PC-9 (cell line): Measurements from ENCODE around the gene HBEGF. TPM values are rescaled to one million over a fixed set of nuclear protein-coding genes. Genes with fewer than 3 reads are reported as not detected.

ENCODE experiments used
- BruUV-seq: library from RNA; stranded (reverse); fragments of 400-500 nt; replicated peaks from 2 replicates; lab custom pipeline; 2021; lab: Mats Ljungman, UMichigan
- CTCF ChIA-PET: fragments of 300-600 bp; sonication (Branson Sonifier 250); formaldehyde crosslinking; loops from one replicate; lab custom pipeline; 2022; ENCODE audit warnings: antibody characterized with exemption; lab: Charles Lee
- POLR2A ChIA-PET: fragments of 300-600 bp; sonication (Branson Sonifier 250); formaldehyde crosslinking; loops from one replicate; lab custom pipeline; 2022; ENCODE audit warnings: antibody characterized with exemption; ENCODE audit not compliant: unreplicated experiment; lab: Charles Lee
- DNase-seq, 2 experiments: peaks; one replicate each; pipeline versions ENCODE4 v3.0.0 to v3.0.0-alpha.2; 2015 to 2022; ENCODE audit warnings: mixed read lengths in 1 of 2
- H2AFZ ChIP-seq: fragments of 200-600 bp; sonication (generic); 2 replicates; pipeline ENCODE4 v1.8.1; 2017; ENCODE audit warnings: antibody characterized with exemption
- H3F3A ChIP-seq: fragments of 200-600 bp; sonication (generic); 2 replicates; pipeline ENCODE4 v1.8.1; 2017; ENCODE audit warnings: antibody characterized with exemption, mild to moderate bottlenecking, low read depth; ENCODE audit not compliant: insufficient read depth
- H3K27ac ChIP-seq: fragments of 200-600 bp; sonication (generic); 2 replicates; pipeline ENCODE4 v1.6.1; 2016; ENCODE audit warnings: mixed run types
- H3K27me3 ChIP-seq: fragments of 200-600 bp; sonication (generic); 2 replicates; pipeline ENCODE4 v1.6.1; 2016; ENCODE audit warnings: low read depth, mixed run types; ENCODE audit not compliant: insufficient read depth
- H3K36me3 ChIP-seq: fragments of 200-600 bp; sonication (generic); 2 replicates; pipeline ENCODE4 v1.6.1; 2016; ENCODE audit warnings: low read depth, mixed run types
- H3K4me1 ChIP-seq: fragments of 200-600 bp; sonication (generic); replicated peaks from 2 replicates; pipeline ENCODE4 v1.6.1; 2016; ENCODE audit warnings: mixed run types; ENCODE audit not compliant: insufficient read depth
- H3K4me2 ChIP-seq: fragments of 200-600 bp; sonication (generic); 2 replicates; pipeline ENCODE4 v1.6.1; 2017; ENCODE audit warnings: mixed run types
- H3K4me3 ChIP-seq: fragments of 200-600 bp; sonication (generic); 2 replicates; pipeline ENCODE4 v1.6.1; 2016; ENCODE audit warnings: mixed run types
- H3K79me2 ChIP-seq: fragments of 200-600 bp; sonication (generic); 2 replicates; pipeline ENCODE4 v1.6.1; 2017; ENCODE audit warnings: low read depth, mixed run types
- H3K9me2 ChIP-seq: fragments of 200-600 bp; sonication (generic); 2 replicates; pipeline ENCODE4 v1.8.1; 2017; ENCODE audit warnings: mild to moderate bottlenecking; ENCODE audit not compliant: insufficient read depth
- H3K9me3 ChIP-seq: fragments of 200-600 bp; sonication (generic); 2 replicates; pipeline ENCODE4 v1.8.1; 2016; ENCODE audit warnings: low read depth; ENCODE audit not compliant: insufficient read depth
- H4K20me1 ChIP-seq: fragments of 200-600 bp; sonication (generic); 2 replicates; pipeline ENCODE4 v1.8.1; 2017; ENCODE audit not compliant: insufficient read depth
- CTCF ChIP-seq: fragments of 200-600 bp; sonication (generic); conservative IDR thresholded peaks from 2 replicates; pipeline ENCODE4 v1.6.1; 2017; ENCODE audit warnings: mixed run types, antibody characterized with exemption, mild to moderate bottlenecking, moderate library complexity
- EZH2 ChIP-seq: fragments of 200-600 bp; sonication (generic); IDR thresholded peaks from 2 replicates; pipeline ENCODE4 v1.8.0; 2017; ENCODE audit warnings: antibody characterized with exemption, low read depth
- intact Hi-C: fragments of 100-400 bp; cut with micrococcal nuclease; formaldehyde crosslinking; loops from one replicate; pipeline ENCODE4 v1.10.0; 2022; ENCODE audit not compliant: unreplicated experiment
- total RNA-seq: library from RNA; stranded (reverse); gene quantifications from 2 replicates; pipeline ENCODE4 v1.2.3, GENCODE V29; 2021

The HBEGF gene
- total RNA-seq, 1 experiment from 2014 or later: 9.0 TPM

GRCh38 chr5:140324041-140324600 lies 22.3 kb downstream of the HBEGF start:
- H3K4me3 ChIP-seq: peak overlapping the region; percentile 6; the same call in 1 of the 2 replicates
- no peaks in the 10 kb centered on the region for H3K9me3 ChIP-seq
- intact Hi-C loops: no loop called here
- H3K4me1 ChIP-seq: peaks cover 63% of the 10 kb centered on the region
- TF ChIP-seq EZH2 (no peak), CTCF (no peak)
- H3F3A ChIP-seq: peaks cover 39% of the 10 kb centered on the region
- no peaks in the 10 kb centered on the region for H3K79me2 ChIP-seq
- POLR2A ChIA-PET: interaction anchor here (0.5 to 0.6 kb wide), 3 partner anchors 10 to 376 kb away, joined by 4 to 22 read pairs (median 5); partner anchors contain the start of gene ZMAT2
- no peaks in the 10 kb centered on the region for H4K20me1 ChIP-seq
- no peaks in the 10 kb centered on the region for H3K36me3 ChIP-seq
- no peaks in the 10 kb centered on the region for H3K27me3 ChIP-seq
- peak overlapping the region; percentile 94 for H3K27ac ChIP-seq
- BruUV-seq: no TSS peak
- CTCF ChIA-PET: no interaction called here
- peak overlapping the region; percentile 83 for H3K4me2 ChIP-seq
- no peak overlapping the region for H2AFZ ChIP-seq
- DNase-seq: peak in 1 of 2 experiments; percentile 37
- H3K9me2 ChIP-seq: no peaks in the 10 kb centered on the region

- H2AFZ ChIP-seq: no peak overlapping the region
Observed at GRCh38 chr5:140322751-140323731, 23.4 kb downstream of the HBEGF start.

More at GRCh38 chr5:140322751-140323731, 23.4 kb downstream of the HBEGF start:
- TSS peak; percentile 81 for BruUV-seq
- Histone ChIP-seq H3K27ac (peak overlapping the region; percentile 94), H3K4me2 (peak overlapping the region; percentile 83), H3K9me3 (no peaks in the 10 kb centered on the region), H3K79me2 (no peaks in the 10 kb centered on the region), H4K20me1 (no peaks in the 10 kb centered on the region), H3K9me2 (no peaks in the 10 kb centered on the region), H3K4me1 (peaks cover 61% of the 10 kb centered on the region), H3K36me3 (no peaks in the 10 kb centered on the region), H3F3A (peaks cover 38% of the 10 kb centered on the region), H3K4me3 (peak overlapping the region; percentile 43; the same call in 1 of the 2 replicates), H3K27me3 (no peaks in the 10 kb centered on the region)
- ChIA-PET POLR2A (interaction anchor here (0.6 to 1.5 kb wide), 3 partner anchors 23 to 63 kb away, joined by 3 to 10 read pairs (median 4); partner anchors contain the start of gene HBEGF), CTCF (interaction anchor here (0.6 to 1.3 kb wide), 4 partner anchors 21 to 79 kb away, joined by 4 to 8 read pairs (median 7); partner anchors contain the start of gene HBEGF)
- intact Hi-C loops: loop anchor here (1.0 to 2.0 kb wide), 5 partner anchors 11 to 72 kb away; partner anchors contain the start of gene PFDN1
- no peak for TF ChIP-seq EZH2
- TF ChIP-seq CTCF: no peak
- DNase-seq: peak; percentile 80 to 95
